Mesodermal cell (in vitro differentiated cells): Measurements from ENCODE around the gene ARFGAP3.
"Not testable (repeated sequence)": the region's sequence is repeated elsewhere in the genome, so short reads cannot be mapped to it uniquely, and the experiment has no call there.

Experiments
- H3K27ac ChIP-seq: 2 replicates; pipeline ENCODE4 v1.7.0; 2013; ENCODE audit warnings: mild to moderate bottlenecking, low read depth, low read length, moderate library complexity; ENCODE audit not compliant: severe bottlenecking
- H3K36me3 ChIP-seq: 2 replicates; pipeline ENCODE4 v1.7.1; 2013; ENCODE audit warnings: mild to moderate bottlenecking, low read length, moderate library complexity; ENCODE audit not compliant: control insufficient read depth, insufficient read depth
- H3K4me1 ChIP-seq: one replicate; pipeline ENCODE4 v1.7.1; 2013; ENCODE audit warnings: mild to moderate bottlenecking, low read length; ENCODE audit not compliant: insufficient read depth, control insufficient read depth, poor library complexity, severe bottlenecking
- H3K4me3 ChIP-seq: 2 replicates; pipeline ENCODE4 v1.7.0; 2013; ENCODE audit warnings: low read length, control low read depth, mild to moderate bottlenecking; ENCODE audit not compliant: insufficient read depth, poor library complexity, severe bottlenecking; ENCODE audit errors: extremely low read depth
- H3K9me3 ChIP-seq: 2 replicates; pipeline ENCODE4 v1.7.1; 2013; ENCODE audit warnings: mild to moderate bottlenecking, low read length, moderate library complexity; ENCODE audit not compliant: control insufficient read depth
- WGBS, 2 experiments: methylation state at CpG; one replicate each; pipeline ENCODE4 v1.1.5; 2013; ENCODE audit warnings: missing lambda C conversion rate in 2 of 2; ENCODE audit not compliant: insufficient coverage in 2 of 2; 5-methylcytosine and 5-hydroxymethylcytosine counted together

Gene ARFGAP3

GRCh38 chr22:42766860-42767259 lies 90.2 kb downstream of the ARFGAP3 start:
- 91 to 100% methylated on average over 7 of the region's 8 CpGs for WGBS, 2 experiments
- H3K36me3 ChIP-seq, result no peaks in the 10 kb centered on the region
- H3K4me3 ChIP-seq, result no peak overlapping the region
- peaks cover 8% of the 10 kb centered on the region for H3K4me1 ChIP-seq
- H3K9me3 ChIP-seq, result no peaks in the 10 kb centered on the region
- no peak overlapping the region for H3K27ac ChIP-seq

GRCh38 chr22:42764895-42765363 lies 92.1 kb downstream of the ARFGAP3 start:
- Histone ChIP-seq H3K36me3 (no peaks in the 10 kb centered on the region), H3K4me3 (no peak overlapping the region), H3K9me3 (no peaks in the 10 kb centered on the region), H3K27ac (no peak overlapping the region), H3K4me1 (peaks cover 7% of the 10 kb centered on the region)
- 74 to 76% methylated on average over 6 to 7 of the region's 11 CpGs for WGBS, 2 experiments

GRCh38 chr22:42763965-42764480 lies 93.0 kb downstream of the ARFGAP3 start:
- H3K9me3 ChIP-seq, result no peaks in the 10 kb centered on the region
- 89 to 97% methylated on average over 10 to 12 of the region's 13 CpGs for WGBS, 2 experiments

GRCh38 chr22:42760806-42761565 lies 96.1 kb downstream of the ARFGAP3 start:
- Histone ChIP-seq H3K9me3 (no peaks in the 10 kb centered on the region), H3K36me3 (no peaks in the 10 kb centered on the region), H3K4me1 (no peaks in the 10 kb centered on the region), H3K4me3 (no peak overlapping the region), H3K27ac (no peak overlapping the region)
- WGBS, 2 experiments, result 91 to 93% methylated on average over 12 to 13 of the region's 18 CpGs

More at GRCh38 chr22:42763965-42764480, 93.0 kb downstream of the ARFGAP3 start:
- Histone ChIP-seq H3K4me3 (no peak overlapping the region), H3K4me1 (peaks cover 5% of the 10 kb centered on the region), H3K36me3 (no peaks in the 10 kb centered on the region), H3K27ac (no peak overlapping the region)

- WGBS, 2 experiments, result 85 to 87% methylated on average over 10 to 18 of the region's 23 CpGs
- Histone ChIP-seq H3K27ac (no peak overlapping the region), H3K9me3 (no peaks in the 10 kb centered on the region), H3K4me3 (no peak overlapping the region), H3K4me1 (no peaks in the 10 kb centered on the region), H3K36me3 (no peaks in the 10 kb centered on the region)
Observed at GRCh38 chr22:42758931-42759629, 98.0 kb downstream of the ARFGAP3 start.

- not testable (repeated sequence) for H3K36me3 ChIP-seq, H3K4me3 ChIP-seq, H3K27ac ChIP-seq, H3K4me1 ChIP-seq, H3K9me3 ChIP-seq
- WGBS, 2 experiments, result 100% methylated on average over 1 of the region's 5 CpGs; no CpG with 5 or more reads in 1 of the 2 experiments
Observed at GRCh38 chr22:42755553-42755952, 101.5 kb downstream of the ARFGAP3 start.

- WGBS, 2 experiments, result 91 to 97% methylated on average over 4 to 10 of the region's 16 CpGs
- not testable (repeated sequence) for H3K4me3 ChIP-seq, H3K36me3 ChIP-seq, H3K4me1 ChIP-seq, H3K9me3 ChIP-seq, H3K27ac ChIP-seq
Observed at GRCh38 chr22:42755121-42755520, 102.0 kb downstream of the ARFGAP3 start.

- Histone ChIP-seq H3K4me3 (no peak overlapping the region), H3K36me3 (no peaks in the 10 kb centered on the region), H3K4me1 (no peaks in the 10 kb centered on the region), H3K27ac (no peak overlapping the region), H3K9me3 (no peaks in the 10 kb centered on the region)
- 96 to 97% methylated on average over 5 of the region's 6 CpGs for whole genome bisulfite sequencing, 2 experiments
Observed at GRCh38 chr22:42754658-42755057, 102.4 kb downstream of the ARFGAP3 start.

GRCh38 chr22:42752912-42753311 lies 104.2 kb downstream of the ARFGAP3 start:
- Histone ChIP-seq H3K36me3 (no peaks in the 10 kb centered on the region), H3K4me3 (no peak overlapping the region), H3K9me3 (no peaks in the 10 kb centered on the region), H3K4me1 (peaks cover 10% of the 10 kb centered on the region), H3K27ac (no peak overlapping the region)
- 89 to 94% methylated on average over 4 to 5 of the region's 7 CpGs for WGBS, 2 experiments

- Histone ChIP-seq H3K9me3 (peaks cover 4% of the 10 kb centered on the region), H3K4me1 (peaks cover 13% of the 10 kb centered on the region), H3K4me3 (no peak overlapping the region), H3K27ac (no peak overlapping the region), H3K36me3 (no peaks in the 10 kb centered on the region)
- 76 to 82% methylated on average over 5 to 9 of the region's 12 CpGs for WGBS, 2 experiments
Observed at GRCh38 chr22:42752230-42752746, 104.8 kb downstream of the ARFGAP3 start.
